ENCODE measurements around the gene PCCA. TPM values are rescaled to one million over a fixed set of nuclear protein-coding genes. Genes with fewer than 3 reads are reported as not detected.

PCCA gene
- total and polyA plus RNA-seq, 2 of the 13 experiments (the other 11 are each of a cell fraction or from before 2014, with no cell fraction given): 15.0 to 32.2 TPM

- TF ChIP-seq SOX5 (CRISPR knock-in tag; IDR thresholded peaks at IDR 0.05; ENCODE audit: borderline replicate concordance) (peak; percentile 66; the same call in 1 of the 2 replicates), EP300 (IDR thresholded peaks at IDR 0.05; ENCODE audit: low read depth in 2 of 2, low read length in 2 of 2) (peak in 1 of 2 experiments; percentile 72; a peak in 2 of 4 replicates), EP300 (CRISPR knock-in tag; IDR thresholded peaks at IDR 0.05; ENCODE audit: borderline replicate concordance) (peak; percentile 47; the same call in 1 of the 2 replicates), TOE1 (CRISPR knock-in tag; IDR thresholded peaks at IDR 0.05) (no peak), STAT5B (CRISPR knock-in tag; IDR thresholded peaks at IDR 0.05) (no peak), AHR (CRISPR knock-in tag; IDR thresholded peaks at IDR 0.05) (no peak), CENPX (CRISPR knock-in tag; IDR thresholded peaks at IDR 0.05) (no peak), FOXP1 (IDR thresholded peaks at IDR 0.05) (no peak), FOXP1 (CRISPR knock-in tag; IDR thresholded peaks at IDR 0.05) (peak; percentile 36; the same call in 1 of the 2 replicates), ZNF652 (CRISPR knock-in tag; IDR thresholded peaks at IDR 0.05; ENCODE audit: borderline replicate concordance, low read depth) (peak; percentile 71; the same call in 1 of the 2 replicates), DNMT3B (CRISPR knock-in tag; conservative IDR thresholded peaks at IDR 0.05) (no peak), HNF4G (IDR thresholded peaks at IDR 0.05; ENCODE audit: borderline replicate concordance, low read depth, low read length) (no peak), HNF4G (CRISPR knock-in tag; IDR thresholded peaks at IDR 0.05; ENCODE audit: borderline replicate concordance, low read depth) (no peak), HNF1A (IDR thresholded peaks at IDR 0.05; ENCODE audit: low read depth) (peak; percentile 90), HNF1A (CRISPR knock-in tag; IDR thresholded peaks at IDR 0.05; ENCODE audit: borderline replicate concordance) (peak; percentile 51; the same call in 1 of the 2 replicates), NFIC (IDR thresholded peaks at IDR 0.05; ENCODE audit: low read length) (peak; percentile 60; the same call in 1 of the 2 replicates), SOX6 (IDR thresholded peaks at IDR 0.05) (no peak), SOX6 (CRISPR knock-in tag; IDR thresholded peaks at IDR 0.05) (peak; percentile 56), ZBTB14 (CRISPR knock-in tag; IDR thresholded peaks at IDR 0.05) (no peak), ZBTB43 (CRISPR knock-in tag; conservative IDR thresholded peaks at IDR 0.05) (peak; percentile 69), NCOA2 (CRISPR knock-in tag; IDR thresholded peaks at IDR 0.05) (peak; percentile 57), ZBTB49 (CRISPR knock-in tag; IDR thresholded peaks at IDR 0.05; ENCODE audit: borderline replicate concordance) (no peak), MXD3 (CRISPR knock-in tag; IDR thresholded peaks at IDR 0.05) (no peak)
Measured at GRCh38 chr13:100234524-100235136, 145.7 kb downstream of the PCCA start (continued).
